ENCODE results near the gene DIPK2A.

DIPK2A gene, protein sequence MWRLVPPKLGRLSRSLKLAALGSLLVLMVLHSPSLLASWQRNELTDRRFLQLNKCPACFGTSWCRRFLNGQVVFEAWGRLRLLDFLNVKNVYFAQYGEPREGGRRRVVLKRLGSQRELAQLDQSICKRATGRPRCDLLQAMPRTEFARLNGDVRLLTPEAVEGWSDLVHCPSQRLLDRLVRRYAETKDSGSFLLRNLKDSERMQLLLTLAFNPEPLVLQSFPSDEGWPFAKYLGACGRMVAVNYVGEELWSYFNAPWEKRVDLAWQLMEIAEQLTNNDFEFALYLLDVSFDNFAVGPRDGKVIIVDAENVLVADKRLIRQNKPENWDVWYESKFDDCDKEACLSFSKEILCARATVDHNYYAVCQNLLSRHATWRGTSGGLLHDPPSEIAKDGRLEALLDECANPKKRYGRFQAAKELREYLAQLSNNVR

DNA sequence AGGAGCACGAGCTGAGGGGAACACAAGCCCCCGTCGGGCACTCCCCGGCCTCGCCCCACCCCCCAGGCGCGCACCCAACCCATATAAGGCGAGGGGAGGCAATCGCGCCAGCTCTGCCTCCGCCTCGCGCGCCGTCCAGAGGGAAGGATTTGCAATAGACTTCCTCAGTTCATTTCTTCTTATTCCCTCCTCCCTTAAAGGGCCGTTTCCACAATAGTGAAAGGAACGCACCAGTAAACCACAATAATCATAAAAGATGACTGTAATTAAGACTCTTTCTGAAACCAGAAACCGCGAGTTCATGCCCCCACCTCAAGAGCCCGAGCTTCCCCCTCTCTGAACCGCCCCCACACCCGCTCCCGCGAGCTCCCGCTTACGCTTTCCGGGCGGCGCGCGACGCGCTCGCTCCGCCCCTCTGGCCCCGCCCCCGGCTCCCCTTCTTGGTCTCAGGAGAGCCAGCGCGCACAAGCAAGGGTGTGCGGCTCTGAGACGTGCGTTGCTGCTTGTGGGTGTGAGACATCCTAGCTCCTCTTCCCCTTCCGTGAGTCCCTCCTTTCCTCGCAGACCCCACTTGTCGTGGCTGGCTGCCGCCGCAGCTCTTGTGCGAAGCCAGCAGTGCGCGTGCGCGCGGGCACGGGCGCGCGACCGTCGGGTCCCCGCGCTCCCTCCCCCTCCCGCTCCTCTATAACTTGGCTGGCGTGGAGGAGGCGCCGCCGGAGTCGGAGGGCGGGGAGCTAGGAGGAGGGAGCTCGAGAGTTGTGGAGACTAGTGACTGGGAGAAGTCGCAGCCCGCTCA lies at the start of gene DIPK2A:
DIPK2A (plus strand) TSS at position 465 of the 796 bp plus-strand sequence. CDS start 510 bp downstream, outside the sequence.
- peak; percentile 93 for DNase-seq (ENCODE audit: low read depth)

DNA sequence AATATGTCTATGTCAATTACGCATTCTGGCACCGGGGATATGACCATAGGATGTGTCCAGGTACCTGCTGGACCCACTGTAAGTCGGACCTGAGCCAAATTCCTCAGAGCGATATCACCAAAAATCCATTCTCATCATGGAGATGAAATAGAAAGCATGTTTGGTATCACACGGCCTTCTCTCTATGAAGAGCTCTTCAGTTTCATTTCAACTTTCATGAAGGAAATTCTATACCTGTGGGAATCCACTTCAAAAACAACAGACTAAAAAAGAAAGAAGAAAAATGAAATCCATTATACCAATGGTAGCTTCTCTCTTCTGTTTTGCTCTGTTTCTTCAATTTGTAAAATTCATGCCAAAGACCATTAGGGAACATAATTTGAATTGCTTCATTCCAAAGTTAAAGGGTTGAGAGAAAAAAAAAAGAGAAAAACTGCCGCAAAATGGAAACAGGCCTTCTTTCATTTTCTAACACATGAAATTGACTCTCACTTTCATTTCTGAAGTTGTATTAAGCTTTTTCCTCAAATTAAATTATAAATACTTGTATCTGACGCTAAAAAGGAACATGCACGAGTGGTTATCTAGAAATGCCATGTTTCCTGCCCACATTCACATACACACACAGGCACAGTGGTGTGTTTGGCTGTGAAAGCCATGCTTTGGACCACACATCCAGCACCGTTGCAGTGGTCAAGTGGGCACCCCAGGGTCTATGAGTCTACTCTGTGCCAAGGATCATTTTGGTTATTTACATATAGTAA lies 46.9 kb upstream of the DIPK2A start:
- no peak for DNase-seq (ENCODE audit: low read depth)

DNA sequence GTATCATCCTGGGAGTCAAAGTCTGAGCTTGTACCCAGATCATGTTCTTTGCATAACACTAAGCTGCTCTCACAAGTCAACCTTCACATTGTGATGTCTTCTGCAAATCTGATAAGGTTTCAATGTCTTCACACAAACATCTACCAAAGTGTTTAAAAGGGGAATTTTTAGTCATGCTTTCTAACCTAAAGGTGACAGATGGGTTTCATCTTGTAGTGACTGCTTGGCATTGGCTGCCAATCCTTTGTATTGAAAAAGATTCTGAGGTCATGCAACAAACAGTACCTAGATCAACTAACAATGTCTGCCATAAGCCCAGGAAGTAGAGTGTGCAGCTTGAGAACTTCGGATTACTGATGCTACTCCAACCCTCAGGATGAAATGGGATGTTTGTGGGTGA lies 43.6 kb upstream of the DIPK2A start:
- DNase-seq (ENCODE audit: low read depth), result no peak

DNA sequence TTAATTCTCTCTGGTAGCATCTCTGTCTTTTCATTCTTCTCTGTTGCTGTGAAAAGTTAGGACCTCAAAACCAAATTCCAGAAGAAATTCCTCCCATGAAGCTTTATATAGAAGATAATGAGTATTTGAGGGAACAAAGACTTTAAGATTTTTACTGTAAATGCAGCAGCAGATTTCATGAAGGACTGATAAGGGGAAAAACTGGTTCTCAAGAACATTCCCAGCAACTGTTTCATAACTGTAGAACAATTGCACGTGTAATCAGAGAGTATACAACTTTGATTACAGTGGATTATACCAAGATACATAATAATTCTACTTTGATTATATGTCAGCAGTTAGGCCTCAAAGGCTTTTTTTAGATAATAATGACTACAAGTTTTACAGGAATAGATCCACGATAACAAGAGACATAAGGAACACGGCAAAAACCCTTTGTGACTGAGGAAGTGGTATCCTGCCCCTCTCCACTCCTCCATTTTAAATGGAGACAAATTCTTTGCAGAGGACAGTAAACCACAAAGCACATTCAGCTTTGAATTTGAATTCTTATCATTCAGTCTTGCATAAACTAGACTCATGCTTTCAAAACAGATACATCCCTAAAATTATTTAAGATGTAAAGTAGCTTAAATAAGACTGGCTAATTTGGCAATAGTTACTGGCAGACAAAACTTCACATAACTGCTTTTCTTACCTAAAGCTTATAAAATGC lies 42.9 kb upstream of the DIPK2A start:
- DNase-seq (ENCODE audit: low read depth), result no peak

DNA sequence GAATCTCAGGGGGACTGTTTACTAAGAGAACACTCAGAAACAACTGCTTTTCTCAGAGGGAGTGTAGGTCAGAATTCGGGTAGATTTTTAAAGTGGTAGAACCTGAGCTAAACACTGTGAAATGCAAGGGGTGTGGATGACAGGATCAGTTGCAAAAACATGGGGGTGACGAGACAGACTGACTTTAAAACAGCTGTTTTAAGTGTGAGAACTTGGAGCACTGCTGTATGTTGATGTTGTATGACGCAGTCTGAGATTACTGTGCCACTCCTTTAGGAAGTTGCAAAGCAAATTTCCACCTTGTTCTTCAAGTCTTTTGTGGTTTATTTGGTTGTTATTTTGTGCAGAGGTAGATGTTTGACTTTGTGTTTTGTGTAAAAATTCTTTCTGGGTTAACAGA lies 36.8 kb upstream of the DIPK2A start:
- no peak for DNase-seq (ENCODE audit: low read depth)

DNA sequence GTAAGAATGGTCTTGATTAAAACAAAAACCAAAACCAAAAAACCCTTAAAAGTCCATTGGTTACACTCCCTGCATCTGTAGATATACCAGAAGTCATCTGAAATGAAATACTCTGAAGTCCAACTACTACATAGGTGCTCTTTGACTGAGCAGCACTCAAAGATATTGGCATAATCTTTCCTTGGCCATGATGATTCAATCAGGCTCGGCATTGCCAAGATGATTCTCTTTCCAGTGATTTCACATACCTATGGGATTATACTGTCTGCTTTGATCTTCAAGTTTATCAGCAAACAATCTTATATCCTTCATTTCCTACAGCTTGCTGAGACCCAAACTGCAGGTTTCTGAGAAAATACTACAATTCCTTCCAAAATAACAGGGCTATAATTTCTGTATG lies 35.9 kb upstream of the DIPK2A start:
- no peak for DNase-seq (ENCODE audit: low read depth)

DNA sequence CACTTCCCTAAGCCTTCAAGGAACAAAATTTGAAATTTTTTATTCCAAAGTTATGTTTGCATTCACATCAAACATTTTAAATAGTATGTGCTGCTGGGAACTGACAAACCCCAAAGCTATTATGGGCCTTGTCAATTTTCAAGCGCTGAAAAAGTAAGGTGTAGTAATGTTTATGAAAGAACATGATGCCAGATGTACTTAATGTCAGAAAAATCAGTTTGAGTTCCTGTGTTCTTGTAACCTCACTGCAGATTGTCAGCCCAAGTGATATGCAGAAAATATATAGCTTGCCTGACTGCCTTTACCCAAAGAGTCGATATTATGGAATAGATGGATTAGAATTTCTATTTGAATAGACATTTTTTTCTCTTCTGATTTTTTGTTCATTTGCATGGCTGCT lies 20.8 kb upstream of the DIPK2A start:
- no peak for DNase-seq (ENCODE audit: low read depth)

DNA sequence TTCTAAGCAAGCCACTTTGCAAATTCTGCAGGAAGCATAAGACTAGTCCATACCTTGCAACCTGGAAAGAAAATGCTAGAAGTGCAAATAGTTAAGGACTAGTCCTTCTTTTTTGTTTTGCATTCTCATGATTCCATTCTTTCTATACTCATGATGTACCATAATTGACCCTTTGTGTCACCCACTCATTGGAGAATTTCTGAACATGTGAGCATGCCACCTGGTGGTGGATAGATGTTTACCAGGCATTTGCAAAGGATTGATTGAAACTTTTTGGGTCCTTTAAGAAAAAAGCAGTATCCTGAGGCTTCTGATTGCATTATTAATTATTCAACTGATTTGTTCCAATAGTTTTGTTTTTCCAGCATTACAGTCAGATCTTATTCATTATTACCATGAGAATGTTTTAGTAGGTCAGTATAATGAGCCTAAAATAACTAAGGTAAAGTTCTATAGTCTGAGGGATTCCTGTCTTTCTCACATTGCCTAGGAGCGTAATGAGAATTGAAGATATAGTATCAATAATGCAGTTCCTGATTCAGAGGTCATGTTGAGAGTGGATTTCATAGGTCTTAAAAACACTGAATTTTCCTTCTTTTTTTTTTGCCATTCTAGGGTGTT lies 20.2 kb upstream of the DIPK2A start:
- no peak for DNase-seq (ENCODE audit: low read depth)

DNA sequence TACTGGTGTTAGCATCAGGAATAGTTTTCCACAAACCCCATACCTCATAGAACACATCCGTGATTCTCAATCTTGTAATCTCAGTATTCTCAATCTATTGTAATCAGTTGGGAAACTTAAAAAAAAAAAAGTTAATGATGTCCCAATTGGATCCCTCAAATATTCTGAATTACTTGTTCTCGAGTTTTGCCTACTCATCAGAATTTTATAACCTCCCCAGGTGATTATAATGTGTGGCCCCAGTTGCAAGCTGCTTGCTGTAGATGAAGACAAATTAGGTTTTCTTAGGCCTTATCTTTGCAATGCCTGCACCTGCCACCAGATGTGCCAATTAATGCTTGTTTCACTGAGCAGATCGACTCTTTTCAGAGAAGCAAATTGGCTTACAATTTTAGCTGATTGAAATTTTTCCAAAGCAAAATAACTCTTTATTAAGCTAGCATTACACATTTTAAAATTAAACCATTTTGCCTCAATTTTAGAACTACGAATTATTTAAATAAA lies 19.0 kb upstream of the DIPK2A start:
- DNase-seq (ENCODE audit: low read depth), result no peak

DNA sequence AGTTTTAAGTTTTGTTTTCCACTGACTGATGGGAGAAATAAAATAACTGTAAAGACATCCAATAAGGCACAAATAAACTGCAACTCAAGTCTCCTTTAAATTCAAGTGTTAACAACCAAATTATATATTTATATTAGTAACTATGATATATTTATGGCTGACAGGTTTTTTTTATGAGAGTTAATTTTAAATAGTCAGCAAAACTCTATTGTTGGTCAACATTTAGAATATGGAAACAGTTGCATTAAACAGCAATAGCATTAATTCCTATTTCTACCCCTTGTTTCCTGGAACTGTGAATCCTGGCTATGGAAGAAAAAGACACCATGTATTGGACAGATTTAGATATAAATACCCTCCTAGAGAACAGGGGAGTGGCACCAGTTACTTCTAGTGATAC lies 16.5 kb upstream of the DIPK2A start:
- no peak for DNase-seq (ENCODE audit: low read depth)

DNA sequence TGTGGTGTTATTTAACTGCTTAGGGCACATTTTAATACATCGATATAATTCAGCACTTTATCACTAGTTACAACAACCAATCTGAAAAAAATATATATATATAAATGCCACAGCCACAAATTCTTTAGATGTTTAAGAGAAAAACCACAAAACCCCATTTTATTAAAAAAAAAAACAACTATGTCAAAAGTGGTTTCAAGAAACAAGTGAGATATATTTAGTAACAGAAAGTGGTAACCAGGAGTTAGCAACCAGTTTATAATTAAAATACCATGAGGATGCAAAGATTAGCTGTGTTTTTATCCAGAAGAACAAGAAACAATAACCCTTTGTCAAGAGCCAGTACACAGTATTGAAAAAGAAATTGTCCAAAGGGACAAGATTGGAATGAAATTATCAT lies 14.8 kb upstream of the DIPK2A start:
- DNase-seq (ENCODE audit: low read depth), result no peak

DNA sequence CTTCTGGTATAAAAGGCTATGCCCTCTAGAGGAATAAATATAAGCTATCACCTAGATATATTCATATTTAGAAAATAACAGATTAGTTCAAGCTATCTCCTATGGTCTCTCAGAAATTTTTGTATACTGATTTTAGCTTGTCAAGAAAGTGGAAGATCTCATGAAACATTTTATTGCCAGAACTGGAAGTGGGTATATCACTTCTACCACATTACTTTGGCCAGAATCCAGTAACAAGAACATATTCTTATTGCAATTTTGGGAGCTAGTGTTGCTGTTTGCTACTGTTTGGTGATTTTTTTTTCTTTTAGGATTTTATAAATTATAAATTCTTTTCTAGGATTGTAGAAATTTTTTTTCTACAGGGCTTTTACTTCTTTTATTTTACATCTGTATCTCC lies 14.2 kb upstream of the DIPK2A start:
- DNase-seq (ENCODE audit: low read depth), result no peak

DNA sequence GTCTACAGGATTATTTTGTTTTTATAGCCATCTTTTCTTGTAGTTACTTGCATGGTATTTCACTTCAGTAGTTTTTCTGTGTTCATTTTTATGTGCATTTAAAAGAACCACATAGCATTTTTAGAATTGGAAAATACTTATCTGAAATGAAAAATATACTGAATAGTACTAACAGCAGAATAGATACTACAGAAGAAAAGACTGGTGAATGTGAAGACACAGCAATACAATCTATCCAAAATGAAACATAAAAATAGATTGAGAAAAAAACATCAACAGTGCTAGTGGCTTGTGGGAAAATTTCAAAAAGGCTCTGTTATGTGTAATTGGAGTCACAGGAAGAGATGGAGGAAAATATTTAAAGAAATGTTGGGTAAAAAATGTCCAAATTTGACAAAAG lies 12.7 kb upstream of the DIPK2A start:
- no peak for DNase-seq (ENCODE audit: low read depth)

DNA sequence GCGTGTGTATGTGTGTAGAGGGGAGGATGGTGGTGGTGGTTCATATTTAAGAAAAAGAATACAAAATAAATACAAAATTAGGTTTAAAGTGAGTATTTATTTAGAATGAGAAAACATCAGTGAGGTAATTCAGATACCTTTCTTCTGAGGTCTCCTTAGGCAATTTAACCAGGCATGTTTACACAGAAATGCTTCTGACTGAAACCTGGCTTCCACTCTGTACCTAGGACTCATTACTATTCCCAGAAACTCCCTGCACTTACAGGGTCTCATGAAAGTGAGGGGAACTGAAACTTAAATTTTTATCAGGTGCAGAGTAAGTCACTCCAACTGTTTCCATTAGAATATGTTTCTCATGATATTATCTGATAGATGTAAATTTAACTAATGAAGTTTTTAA lies 10.3 kb upstream of the DIPK2A start:
- no peak for DNase-seq (ENCODE audit: low read depth)

DNA sequence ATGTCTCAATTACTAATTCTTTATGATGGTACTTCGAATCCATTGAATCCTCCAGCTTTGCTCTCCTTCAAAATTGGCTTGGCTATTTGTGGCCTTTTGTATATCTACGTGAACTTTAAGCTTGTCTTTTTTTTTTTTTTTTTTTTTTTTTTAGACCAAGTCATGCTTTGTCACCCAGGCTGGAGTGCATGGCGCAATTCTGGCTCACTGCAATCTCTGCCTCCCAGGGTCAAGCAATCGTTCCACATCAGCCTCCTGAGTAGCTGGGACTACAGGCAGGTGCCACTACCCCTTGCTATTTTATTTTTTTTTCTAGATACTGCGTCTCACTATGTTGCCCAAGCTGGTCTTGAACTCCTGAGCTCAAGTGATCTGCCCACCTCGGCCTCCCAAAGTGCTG lies 7.7 kb upstream of the DIPK2A start:
- no peak for DNase-seq (ENCODE audit: low read depth)

DNA sequence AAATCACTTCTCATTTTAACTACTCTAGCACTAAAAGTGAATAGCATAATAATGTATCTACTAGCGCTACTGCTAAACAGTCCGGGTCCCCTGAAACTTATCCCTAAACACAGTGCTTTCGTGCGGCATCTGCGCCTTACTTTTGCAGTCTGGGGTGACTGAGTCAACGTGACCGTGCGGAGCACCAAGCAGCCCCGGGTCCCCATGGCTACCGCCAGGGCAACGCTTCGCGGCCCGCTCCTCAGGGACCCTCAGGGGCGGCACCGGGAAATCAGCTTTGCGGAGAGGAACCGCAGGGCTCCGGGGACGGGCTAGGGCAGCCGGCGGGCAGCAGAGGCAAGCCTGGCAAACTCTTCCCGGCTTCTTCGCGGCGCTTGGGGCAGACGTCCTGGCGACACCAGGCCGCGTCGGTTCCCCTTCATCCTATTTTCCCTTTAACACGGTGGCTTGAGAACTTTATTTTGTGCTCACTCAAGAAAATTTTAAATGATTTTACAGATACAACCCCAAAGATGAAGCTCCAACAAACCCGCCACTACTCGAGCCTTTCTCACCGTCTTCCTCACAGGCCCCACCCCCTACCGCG lies 757 bp upstream of the DIPK2A start:
- DNase-seq (ENCODE audit: low read depth), result peak; percentile 28

DNA sequence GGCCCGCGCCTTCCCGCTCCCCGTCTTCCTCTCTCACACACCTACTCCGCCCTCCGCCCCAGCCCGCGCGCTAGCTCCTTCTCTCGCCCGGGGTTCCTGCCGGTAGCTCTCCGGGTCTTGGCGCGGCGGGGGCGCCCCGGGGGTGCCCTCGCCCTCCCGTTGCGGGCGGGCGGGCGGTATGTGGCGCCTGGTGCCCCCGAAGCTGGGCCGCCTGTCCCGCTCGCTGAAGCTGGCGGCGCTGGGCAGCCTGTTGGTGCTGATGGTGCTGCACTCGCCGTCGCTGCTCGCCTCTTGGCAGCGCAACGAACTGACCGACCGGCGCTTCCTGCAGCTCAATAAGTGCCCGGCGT lies 507 bp downstream of the DIPK2A start:
- DNase-seq (ENCODE audit: low read depth), result no peak

DNA sequence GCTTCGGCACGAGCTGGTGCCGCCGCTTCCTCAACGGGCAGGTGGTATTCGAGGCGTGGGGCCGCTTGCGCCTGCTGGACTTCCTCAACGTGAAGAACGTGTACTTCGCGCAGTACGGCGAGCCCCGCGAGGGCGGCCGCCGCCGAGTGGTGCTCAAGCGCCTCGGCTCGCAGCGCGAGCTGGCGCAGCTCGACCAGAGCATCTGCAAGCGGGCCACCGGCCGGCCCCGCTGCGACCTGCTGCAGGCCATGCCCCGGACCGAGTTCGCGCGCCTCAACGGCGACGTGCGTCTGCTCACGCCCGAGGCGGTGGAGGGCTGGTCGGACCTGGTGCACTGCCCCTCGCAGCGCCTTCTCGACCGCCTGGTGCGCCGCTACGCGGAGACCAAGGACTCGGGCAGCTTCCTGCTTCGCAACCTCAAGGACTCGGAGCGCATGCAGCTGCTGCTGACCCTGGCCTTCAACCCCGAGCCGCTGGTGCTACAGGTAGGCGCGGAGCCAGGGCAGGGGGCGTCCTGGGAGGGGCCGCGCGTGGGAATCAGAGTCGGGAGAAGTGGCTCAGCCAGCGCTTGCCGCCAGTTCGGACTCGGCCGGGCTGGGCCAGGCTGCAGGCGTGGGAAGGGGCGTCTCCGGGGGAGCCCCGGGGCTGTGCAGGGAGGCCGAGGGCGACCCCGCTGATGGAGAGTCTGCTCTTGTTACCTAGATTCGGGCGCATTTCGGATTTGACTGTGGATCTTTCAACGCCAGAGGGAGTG lies 1.1 kb downstream of the DIPK2A start:
- peak; percentile 33 for DNase-seq (ENCODE audit: low read depth)

DNA sequence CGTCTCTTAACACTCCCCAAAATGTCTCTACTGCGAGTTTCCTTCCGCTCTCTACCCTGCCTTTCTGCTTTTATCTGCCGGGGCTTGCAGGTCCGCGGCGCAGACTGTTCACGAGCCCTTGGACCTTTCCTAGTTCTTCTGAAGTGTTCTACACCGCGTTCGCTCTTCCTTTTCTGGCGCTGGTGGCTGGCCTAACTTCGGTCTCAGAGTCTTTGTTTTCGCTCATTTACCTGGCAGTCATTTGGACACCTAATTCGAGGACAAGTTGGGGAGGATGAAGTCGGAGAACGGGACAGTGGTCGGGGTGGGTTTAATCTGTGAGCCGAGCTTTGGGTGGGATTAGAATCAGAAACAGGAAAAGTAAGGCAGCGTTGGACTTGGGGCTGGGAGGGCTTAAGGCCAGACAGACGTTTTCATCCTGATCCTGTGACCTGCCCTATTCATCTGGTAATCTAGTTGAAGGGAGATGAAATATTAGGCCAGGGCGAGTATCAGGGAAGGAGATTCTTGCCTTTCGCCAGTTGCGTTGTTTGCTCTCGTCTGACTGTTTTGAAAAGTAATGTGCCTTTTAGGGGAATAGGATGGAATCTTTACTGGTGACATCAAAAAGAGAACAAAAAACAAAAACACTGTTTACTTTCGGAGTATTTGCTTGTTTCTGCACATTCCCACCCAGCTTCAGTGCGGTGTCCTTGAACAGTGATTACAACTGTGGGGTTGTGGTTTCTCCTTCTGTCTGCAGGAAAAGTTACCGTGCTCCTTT lies 1.8 kb downstream of the DIPK2A start:
- peak; percentile 21 for DNase-seq (ENCODE audit: low read depth)
